Activated CD8-positive, alpha-beta memory T cell treated with anti-CD3 and anti-CD28 coated beads for 4 hours (primary cell): ENCODE data around the gene PRMT7.
A peak's percentile ranks its signal among the peaks of the same experiment; 100 is the strongest.
"Not testable (repeated sequence)": the region's sequence is repeated elsewhere in the genome, so short reads cannot be mapped to it uniquely, and the experiment has no call there.

Source experiments
- DNase-seq, 2 donors: peaks; one replicate each; pipeline ENCODE4 v3.0.0-alpha.2; 2020; ENCODE audit warnings: low read depth in 2 of 2

PRMT7 gene

GRCh38 chr16:68283346-68283745 is 27.5 kb upstream of the PRMT7 start:
- no peak for DNase-seq

GRCh38 chr16:68283801-68284598 is 26.8 kb upstream of the PRMT7 start:
- no peak for DNase-seq

GRCh38 chr16:68284847-68285246 is 26.0 kb upstream of the PRMT7 start:
- DNase-seq, result no peak

- no peak for DNase-seq
Measured at GRCh38 chr16:68285683-68286082, 25.1 kb upstream of the PRMT7 start.

GRCh38 chr16:68286153-68287074 is 24.4 kb upstream of the PRMT7 start:
- DNase-seq, result no peak

GRCh38 chr16:68287276-68288251 is 23.3 kb upstream of the PRMT7 start:
- DNase-seq, result no peak

GRCh38 chr16:68288252-68288650 is 22.6 kb upstream of the PRMT7 start:
- no peak for DNase-seq

GRCh38 chr16:68288796-68289195 is 22.0 kb upstream of the PRMT7 start:
- DNase-seq, result not testable (repeated sequence)

- no peak for DNase-seq
Measured at GRCh38 chr16:68289202-68289601, 21.6 kb upstream of the PRMT7 start.

- peak in 1 of 2 donors; percentile 44 for DNase-seq
Measured at GRCh38 chr16:68289621-68290329, 21.0 kb upstream of the PRMT7 start.

GRCh38 chr16:68290450-68290849 is 20.4 kb upstream of the PRMT7 start:
- no peak for DNase-seq

- DNase-seq, result no peak
Measured at GRCh38 chr16:68291227-68291626, 19.6 kb upstream of the PRMT7 start.

GRCh38 chr16:68292425-68292824 is 18.4 kb upstream of the PRMT7 start:
- DNase-seq, result no peak

- DNase-seq, result no peak
Measured at GRCh38 chr16:68296291-68296690, 14.5 kb upstream of the PRMT7 start.

GRCh38 chr16:68296693-68297092 is 14.1 kb upstream of the PRMT7 start:
- no peak for DNase-seq

- no peak for DNase-seq
Measured at GRCh38 chr16:68297908-68298307, 12.9 kb upstream of the PRMT7 start.

GRCh38 chr16:68298312-68298711 is 12.5 kb upstream of the PRMT7 start:
- no peak for DNase-seq

- no peak for DNase-seq
Measured at GRCh38 chr16:68298907-68299561, 11.8 kb upstream of the PRMT7 start.

- no peak for DNase-seq
Measured at GRCh38 chr16:68299571-68300453, 11.0 kb upstream of the PRMT7 start.
